H1 (cell line): Measurements from ENCODE around the gene NDST3. TPM values are rescaled to one million over a fixed set of nuclear protein-coding genes. Genes with fewer than 3 reads are reported as not detected.

Source experiments
- CTCF ChIA-PET: fragments of 300-600 bp; sonication (Branson Sonifier 250); formaldehyde crosslinking; loops from one replicate; lab custom pipeline; 2021; ENCODE audit not compliant: partially characterized antibody; lab: Charles Lee
- POLR2A ChIA-PET: fragments of 300-600 bp; sonication (Branson Sonifier 250); formaldehyde crosslinking; loops from one replicate; lab custom pipeline; 2021; ENCODE audit warnings: inconsistent platforms; ENCODE audit not compliant: partially characterized antibody; lab: Charles Lee
- DNase-seq, 2 experiments: peaks; one replicate each; pipeline versions ENCODE4 v3.0.0 to v3.0.0-alpha.2; 2010 to 2022; ENCODE audit warnings: low spot score in 2 of 2, low read depth in 1 of 2, mixed read lengths in 1 of 2
- FAIRE-seq: peaks from 2 replicates; lab custom pipeline; 2011; peaks lifted over from hg19 to GRCh38; lab: Jason Lieb, UNC
- H2AFZ ChIP-seq: 2 replicates; pipeline ENCODE4 v1.8.1; 2012; ENCODE audit warnings: low read length, inconsistent platforms
- H2AK5ac ChIP-seq: 2 replicates; pipeline ENCODE4 v1.6.1; 2013; ENCODE audit warnings: low read depth, low read length
- H2BK120ac ChIP-seq: replicated peaks from 2 replicates; pipeline ENCODE3; 2013; ENCODE audit warnings: low read depth, low read length, inconsistent platforms
- H2BK12ac ChIP-seq: 2 replicates; pipeline ENCODE4 v1.6.1; 2013; ENCODE audit warnings: low read depth, low read length
- H2BK15ac ChIP-seq: 2 replicates; pipeline ENCODE4 v1.6.1; 2013; ENCODE audit warnings: low read length
- H2BK20ac ChIP-seq: 2 replicates; pipeline ENCODE4 v1.6.1; 2013; ENCODE audit warnings: low read length
- H2BK5ac ChIP-seq: 2 replicates; pipeline ENCODE4 v1.6.1; 2013; ENCODE audit warnings: low read depth, low read length
- H3K14ac ChIP-seq: 2 replicates; pipeline ENCODE4 v1.6.1; 2013; ENCODE audit warnings: inconsistent platforms; ENCODE audit not compliant: insufficient read length
- H3K18ac ChIP-seq: 2 replicates; pipeline ENCODE4 v1.6.1; 2013; ENCODE audit warnings: low read length; ENCODE audit errors: extremely low read depth
- H3K23ac ChIP-seq: 2 replicates; pipeline ENCODE4 v1.6.1; 2013; ENCODE audit warnings: inconsistent platforms; ENCODE audit not compliant: insufficient read length
- H3K23me2 ChIP-seq: 2 replicates; pipeline ENCODE4 v1.6.1; 2013; ENCODE audit warnings: low read depth, low read length
- H3K27ac ChIP-seq: 2 replicates; pipeline ENCODE4 v1.6.1; 2011; ENCODE audit warnings: low read depth, low read length, inconsistent platforms
- H3K27me3 ChIP-seq, 4 experiments: replicated peaks in 1 of 4; 1 replicate in 1 of 4; 2 replicates in 3 of 4; pipeline versions ENCODE4 v1.6.1 to v1.8.1; 2011 to 2013; ENCODE audit warnings: low read length in 3 of 4, mild to moderate bottlenecking in 3 of 4, inconsistent platforms in 2 of 4, mixed read lengths in 2 of 4, moderate library complexity in 1 of 4; ENCODE audit not compliant: control insufficient read depth in 3 of 4, insufficient read depth in 3 of 4; ENCODE audit errors: extremely low read depth in 1 of 4
- H3K36me3 ChIP-seq, 4 experiments: 2 replicates each; pipeline versions ENCODE4 v1.6.1 to v1.8.1; 2011 to 2013; ENCODE audit warnings: mild to moderate bottlenecking in 4 of 4, low read length in 3 of 4, moderate library complexity in 2 of 4, control low read depth in 1 of 4, inconsistent platforms in 1 of 4; ENCODE audit not compliant: insufficient read depth in 4 of 4, control insufficient read depth in 2 of 4
- H3K4ac ChIP-seq: replicated peaks from 2 replicates; pipeline ENCODE3; 2013; ENCODE audit warnings: low read length, low read depth, mixed read lengths, inconsistent platforms; ENCODE audit not compliant: insufficient read length
- H3K4me1 ChIP-seq, 4 experiments: replicated peaks in 1 of 4; 1 replicate in 1 of 4; 2 replicates in 3 of 4; pipeline versions ENCODE4 v1.6.1 to v1.8.1; 2011 to 2013; ENCODE audit warnings: low read length in 3 of 4, inconsistent platforms in 2 of 4, mixed read lengths in 1 of 4; ENCODE audit not compliant: insufficient read depth in 4 of 4, control insufficient read depth in 3 of 4
- H3K4me2 ChIP-seq, 2 experiments: 2 replicates each; pipeline versions ENCODE4 v1.6.1 to v1.8.1; 2011 to 2013; ENCODE audit warnings: low read depth in 2 of 2, low read length in 2 of 2, control low read depth in 1 of 2, inconsistent platforms in 1 of 2, mild to moderate bottlenecking in 1 of 2; ENCODE audit not compliant: insufficient read depth in 1 of 2
- H3K4me3 ChIP-seq, 4 experiments: fragments of 200-600, 300-600 bp in 1 of 4; sonication (generic), shearing (Covaris generic), sonication (Bioruptor Twin) in 1 of 4; 2 replicates each; pipeline versions ENCODE4 v1.5.1 to v1.8.1; 2011 to 2016; ENCODE audit warnings: low read length in 4 of 4, low read depth in 3 of 4, control low read depth in 2 of 4, inconsistent platforms in 2 of 4, mild to moderate bottlenecking in 2 of 4, mixed read lengths in 1 of 4, moderate library complexity in 1 of 4; ENCODE audit not compliant: insufficient read depth in 2 of 4; ENCODE audit errors: extremely low read depth in 1 of 4
- H3K56ac ChIP-seq: replicated peaks from 2 replicates; pipeline ENCODE3; 2013; ENCODE audit warnings: low read depth, mild to moderate bottlenecking, mixed read lengths, low read length, inconsistent platforms; ENCODE audit not compliant: insufficient read length
- H3K79me1 ChIP-seq: 2 replicates; pipeline ENCODE4 v1.6.1; 2013; ENCODE audit warnings: low read depth, low read length, control low read depth
- H3K79me2 ChIP-seq, 2 experiments: 2 replicates each; pipeline versions ENCODE4 v1.6.1 to v1.8.1; 2012 to 2013; ENCODE audit warnings: low read length in 2 of 2, mild to moderate bottlenecking in 2 of 2, inconsistent platforms in 1 of 2; ENCODE audit not compliant: insufficient read depth in 2 of 2, control insufficient read depth in 1 of 2
- H3K9ac ChIP-seq, 4 experiments: replicated peaks in 1 of 4; 1 replicate in 1 of 4; 2 replicates in 3 of 4; pipeline versions ENCODE4 v1.6.1 to v1.8.1; 2011 to 2013; ENCODE audit warnings: low read depth in 3 of 4, low read length in 3 of 4, control low read depth in 2 of 4, mild to moderate bottlenecking in 2 of 4, moderate library complexity in 2 of 4, inconsistent platforms in 1 of 4; ENCODE audit errors: extremely low read depth in 1 of 4
- H3K9me3 ChIP-seq, 2 experiments: 2 replicates each; pipeline versions ENCODE4 v1.6.1 to v1.8.1; 2012 to 2013; ENCODE audit warnings: mild to moderate bottlenecking in 2 of 2, moderate library complexity in 2 of 2, control low read depth in 1 of 2, inconsistent platforms in 1 of 2, low read depth in 1 of 2, low read length in 1 of 2, mixed read lengths in 1 of 2; ENCODE audit not compliant: insufficient read depth in 2 of 2
- H4K20me1 ChIP-seq, 2 experiments: replicated peaks in 1 of 2; 2 replicates each; pipeline versions ENCODE3 to v1.8.1; 2011 to 2013; ENCODE audit warnings: inconsistent platforms in 2 of 2, low read length in 2 of 2, mild to moderate bottlenecking in 1 of 2; ENCODE audit not compliant: insufficient read depth in 2 of 2, control insufficient read depth in 1 of 2
- H4K5ac ChIP-seq: 2 replicates; pipeline ENCODE4 v1.6.1; 2013; ENCODE audit warnings: low read length, low read depth, mixed read lengths, inconsistent platforms; ENCODE audit not compliant: insufficient read length
- H4K8ac ChIP-seq: 2 replicates; pipeline ENCODE4 v1.8.0; 2013; ENCODE audit warnings: mild to moderate bottlenecking, moderate library complexity, low read length, inconsistent platforms; ENCODE audit not compliant: insufficient read depth; ENCODE audit errors: extremely low read depth
- H4K91ac ChIP-seq: replicated peaks from 2 replicates; pipeline ENCODE3; 2013; ENCODE audit warnings: low read length, mixed read lengths, inconsistent platforms; ENCODE audit not compliant: insufficient read length
- BACH1 ChIP-seq: IDR thresholded peaks from 2 replicates; pipeline ENCODE4 v1.6.1; 2012; ENCODE audit warnings: low read length, improper control_type of control experiment
- CBX8 ChIP-seq: fragments of 300-800, 300-1000 bp; sonication (generic); IDR thresholded peaks from 2 replicates; pipeline ENCODE4 v1.7.1; 2016; ENCODE audit warnings: low read depth, low read length, borderline replicate concordance
- CHD1 ChIP-seq: IDR thresholded peaks from 2 replicates; pipeline ENCODE4 v1.6.1; 2012; ENCODE audit warnings: low read depth, low read length, improper control_type of control experiment
- HDAC6 ChIP-seq: IDR thresholded peaks from one replicate; pipeline ENCODE4 v1.7.1; 2012; ENCODE audit warnings: low read depth, mild to moderate bottlenecking, inconsistent platforms, low read length, moderate library complexity
- POLR2A ChIP-seq, 2 experiments: IDR thresholded peaks; 1 replicate in 1 of 2; 2 replicates in 1 of 2; pipeline ENCODE4 v1.6.1; 2011; ENCODE audit warnings: low read depth in 2 of 2, low read length in 2 of 2, mild to moderate bottlenecking in 2 of 2; ENCODE audit errors: control extremely low read depth in 1 of 2
- POU5F1 ChIP-seq: IDR thresholded peaks from 2 replicates; pipeline ENCODE4 v1.6.1; 2011; ENCODE audit warnings: low read depth, mild to moderate bottlenecking, low read length, moderate library complexity
- RBBP5 ChIP-seq: IDR thresholded peaks from 2 replicates; pipeline ENCODE4 v1.7.1; 2012; ENCODE audit warnings: low read depth, mild to moderate bottlenecking, inconsistent platforms, low read length, moderate library complexity, borderline replicate concordance
- SIN3A ChIP-seq, 2 experiments: IDR thresholded peaks in 1 of 2; conservative IDR thresholded peaks in 1 of 2; 2 replicates each; pipeline ENCODE4 v1.6.1; 2011 to 2012; ENCODE audit warnings: low read length in 2 of 2, improper control_type of control experiment in 1 of 2, low read depth in 1 of 2, mild to moderate bottlenecking in 1 of 2
- SRF ChIP-seq: IDR thresholded peaks from 2 replicates; pipeline ENCODE4 v1.6.1; 2011; ENCODE audit warnings: mild to moderate bottlenecking, low read depth, low read length, moderate library complexity
- ZNF274 ChIP-seq: IDR thresholded peaks from 2 replicates; pipeline ENCODE4 v1.7.0; 2012; ENCODE audit warnings: low read length, borderline replicate concordance; ENCODE audit errors: extremely low read depth
- WGBS, 2 experiments: shearing (Covaris generic) in 1 of 2; methylation state at CpG; one replicate each; pipeline versions ENCODE4 v1.1.6 to v1.1.7; 2013 to 2015; ENCODE audit warnings: low lambda C conversion rate in 2 of 2, mixed read lengths in 2 of 2, inconsistent platforms in 1 of 2, low coverage in 1 of 2, missing lambda C conversion rate in 1 of 2; ENCODE audit not compliant: insufficient replicate concordance in 2 of 2, insufficient coverage in 1 of 2, insufficient read length in 1 of 2; ENCODE audit errors: extremely low coverage in 1 of 2, missing lambda C conversion rate in 1 of 2; 5-methylcytosine and 5-hydroxymethylcytosine counted together
- polyA plus RNA-seq, 7 experiments: library from polyadenylated mRNA; depleted of rRNA in 3 of 7; stranded (reverse) in 5 of 7; unstranded in 2 of 7; fragments of >200 nt in 5 of 7; fragments of 200-250 nt in 2 of 7; gene quantifications; 1 replicate in 5 of 7; 2 replicates in 1 of 7; 4 replicates in 1 of 7; pipeline versions ENCODE4 v1.2.1 to v1.2.3, GENCODE V29; 2011 to 2013; ENCODE audit warnings: missing spikeins in 2 of 7, mixed read lengths in 2 of 7
- total RNA-seq: library from RNA; stranded (reverse); fragmentation: NEBNext Ultra II Directional; extraction: Animal tissue kit (Norgen Biotek cat#: 25700); gene quantifications from 2 replicates; pipeline ENCODE4 v1.2.1, GENCODE V29; 2021
- TF ChIP-seq, protein P1 (sequence below): IDR thresholded peaks from 2 replicates; pipeline ENCODE4 v1.6.1; 2012; ENCODE audit warnings: low read length, inconsistent platforms

NDST3 gene
- total and polyA plus RNA-seq, 2 of the 8 experiments (the other 6 are each of a cell fraction or from before 2014, with no cell fraction given) = 0.35 to 0.60 TPM

DNA sequence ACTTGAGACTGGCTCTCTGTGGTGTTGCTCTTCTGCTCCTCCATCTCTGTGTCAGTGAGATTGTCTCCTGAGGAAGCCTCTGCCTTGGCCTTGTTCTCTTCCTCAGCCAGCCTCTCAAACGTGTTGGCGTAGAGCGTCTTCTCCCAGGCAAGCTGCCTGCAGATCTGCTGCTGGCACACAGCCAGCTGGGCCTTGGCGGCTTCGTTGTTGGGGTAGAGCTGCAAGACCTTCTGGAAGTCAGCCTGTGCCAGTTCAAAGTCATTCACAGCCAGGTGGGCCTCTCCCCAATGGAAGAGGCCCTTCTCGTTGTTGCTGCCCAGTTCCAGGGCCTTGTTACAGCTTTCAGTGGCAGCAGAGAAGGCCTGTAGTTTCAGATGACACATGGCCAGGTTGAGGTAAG, 159.1 kb downstream of the NDST3 start:
- Histone ChIP-seq H3K36me3 (no peaks in the 10 kb centered on the region), H3K9ac (no peak overlapping the region), H3K79me2 (no peaks in the 10 kb centered on the region), H3K56ac (no peak overlapping the region), H3K18ac (no peak overlapping the region), H3K23me2 (no peaks in the 10 kb centered on the region)
- TF ChIP-seq POLR2A (IDR thresholded peaks at IDR 0.05; ENCODE audit: control extremely low read depth in 1 of 2, low read depth in 2 of 2, low read length in 2 of 2) (no peak), SIN3A (conservative IDR thresholded peaks at IDR 0.05 in 1 of 2, IDR thresholded peaks at IDR 0.05 in 1 of 2; ENCODE audit: low read depth in 1 of 2, low read length in 2 of 2) (no peak), HDAC6 (no peak), ZNF274 (no peak), RBBP5 (no peak), SRF (no peak), POU5F1 (no peak), BACH1 (no peak), CHD1 (no peak), CBX8 (no peak)
- TF ChIP-seq, protein P1, sequence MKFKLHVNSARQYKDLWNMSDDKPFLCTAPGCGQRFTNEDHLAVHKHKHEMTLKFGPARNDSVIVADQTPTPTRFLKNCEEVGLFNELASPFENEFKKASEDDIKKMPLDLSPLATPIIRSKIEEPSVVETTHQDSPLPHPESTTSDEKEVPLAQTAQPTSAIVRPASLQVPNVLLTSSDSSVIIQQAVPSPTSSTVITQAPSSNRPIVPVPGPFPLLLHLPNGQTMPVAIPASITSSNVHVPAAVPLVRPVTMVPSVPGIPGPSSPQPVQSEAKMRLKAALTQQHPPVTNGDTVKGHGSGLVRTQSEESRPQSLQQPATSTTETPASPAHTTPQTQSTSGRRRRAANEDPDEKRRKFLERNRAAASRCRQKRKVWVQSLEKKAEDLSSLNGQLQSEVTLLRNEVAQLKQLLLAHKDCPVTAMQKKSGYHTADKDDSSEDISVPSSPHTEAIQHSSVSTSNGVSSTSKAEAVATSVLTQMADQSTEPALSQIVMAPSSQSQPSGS = no peak
- TF ChIP-seq, all 59 proteins: peak for 0
- H3K4me2 ChIP-seq = no peak overlapping the region
- H2BK12ac ChIP-seq = no peak overlapping the region
- H4K5ac ChIP-seq = no peak overlapping the region
- H2BK5ac ChIP-seq = no peak overlapping the region
- H2AK5ac ChIP-seq = no peak overlapping the region
- H2BK120ac ChIP-seq = no peak overlapping the region
- WGBS, 2 experiments = 89% methylated on average over 6 of the region's 6 CpGs; no CpG with 5 or more reads in 1 of the 2 experiments
- ChIA-PET CTCF (interaction anchor here (1.2 kb wide), 1 partner anchor 16 kb away, joined by 4 read pairs; no protein-coding TSS in a partner anchor), POLR2A (no interaction called here)
- H3K23ac ChIP-seq = no peak overlapping the region
- no peaks in the 10 kb centered on the region for H3K79me1 ChIP-seq
- no peak overlapping the region for H2BK15ac ChIP-seq
- H4K8ac ChIP-seq = no peak overlapping the region
- no peak overlapping the region for H3K4ac ChIP-seq
- H2BK20ac ChIP-seq = no peak overlapping the region
- H3K4me1 ChIP-seq = peaks cover 0 to 11% (median 2%) of the 10 kb centered on the region in 4 experiments; a peak in 2 of 7 replicates
- H3K14ac ChIP-seq = no peak overlapping the region
- no peaks in the 10 kb centered on the region for H3K27me3 ChIP-seq
- FAIRE-seq (no peak), DNase-seq (no peak)
- no peak overlapping the region for H3K4me3 ChIP-seq
- 0 out of 4 replicates have a peak, but pooled peaks cover 0 to 4% of the 10 kb centered on the region in 2 experiments for H3K9me3 ChIP-seq
- H2AFZ ChIP-seq = no peak overlapping the region
- H3K27ac ChIP-seq = no peak overlapping the region
- no peaks in the 10 kb centered on the region for H4K20me1 ChIP-seq
- H4K91ac ChIP-seq = no peak overlapping the region
